GM18511 (cell line): ENCODE results near the gene STXBP1.

Source experiments
- ATAC-seq: cut with Tn5 transposase; IDR thresholded peaks from one replicate; pipeline ENCODE4 v1.9.1; 2021; ENCODE audit warnings: mild to moderate bottlenecking, moderate library complexity; ENCODE audit not compliant: unreplicated experiment

STXBP1 gene

DNA sequence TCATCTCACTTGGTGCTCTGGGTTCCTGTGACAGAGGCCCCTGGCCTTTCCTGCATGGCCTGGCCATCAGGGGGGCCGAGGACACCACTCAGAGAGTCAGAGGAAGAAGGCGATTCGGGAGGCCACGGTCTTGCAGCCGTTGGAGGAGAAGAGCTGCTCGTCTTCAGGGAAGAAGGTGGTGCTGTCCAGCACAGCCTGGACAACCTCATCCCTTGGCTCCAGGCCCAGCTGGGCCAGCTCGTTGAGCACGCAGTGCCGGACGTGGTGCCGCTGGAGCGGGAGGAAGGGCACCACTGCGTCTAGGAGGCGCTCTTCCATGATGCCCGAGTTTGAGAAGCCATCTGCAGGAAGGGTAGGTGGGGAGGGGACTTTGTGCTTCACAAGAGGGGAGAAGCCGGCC, 119.9 kb downstream of the STXBP1 start:
- ATAC-seq: no peak

DNA sequence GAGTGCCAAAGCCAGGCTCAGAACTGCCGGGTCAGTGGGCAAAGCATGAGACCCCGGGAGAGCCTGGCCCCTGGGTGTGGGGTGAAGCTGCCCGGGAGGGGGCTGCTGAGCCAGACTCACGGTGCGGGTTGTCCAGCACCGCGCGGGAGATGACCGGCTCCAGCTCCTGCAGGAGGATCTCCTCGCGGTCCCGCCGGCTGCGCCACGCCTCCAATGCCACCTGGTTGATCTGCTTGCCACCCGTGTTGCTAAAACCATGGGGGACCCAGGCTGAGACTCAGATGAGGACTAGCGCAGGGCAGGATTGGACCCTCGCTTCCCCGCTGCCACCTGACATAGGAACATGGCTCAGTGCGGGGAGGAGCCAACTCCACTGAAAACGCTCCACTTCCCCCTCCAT, 120.4 kb downstream of the STXBP1 start:
- no peak for ATAC-seq

GRCh38 chr9:127733614-127734013, 121.5 kb downstream of the STXBP1 start:
- ATAC-seq: no peak

GRCh38 chr9:127734247-127734746, 122.2 kb downstream of the STXBP1 start:
- ATAC-seq: no peak

DNA sequence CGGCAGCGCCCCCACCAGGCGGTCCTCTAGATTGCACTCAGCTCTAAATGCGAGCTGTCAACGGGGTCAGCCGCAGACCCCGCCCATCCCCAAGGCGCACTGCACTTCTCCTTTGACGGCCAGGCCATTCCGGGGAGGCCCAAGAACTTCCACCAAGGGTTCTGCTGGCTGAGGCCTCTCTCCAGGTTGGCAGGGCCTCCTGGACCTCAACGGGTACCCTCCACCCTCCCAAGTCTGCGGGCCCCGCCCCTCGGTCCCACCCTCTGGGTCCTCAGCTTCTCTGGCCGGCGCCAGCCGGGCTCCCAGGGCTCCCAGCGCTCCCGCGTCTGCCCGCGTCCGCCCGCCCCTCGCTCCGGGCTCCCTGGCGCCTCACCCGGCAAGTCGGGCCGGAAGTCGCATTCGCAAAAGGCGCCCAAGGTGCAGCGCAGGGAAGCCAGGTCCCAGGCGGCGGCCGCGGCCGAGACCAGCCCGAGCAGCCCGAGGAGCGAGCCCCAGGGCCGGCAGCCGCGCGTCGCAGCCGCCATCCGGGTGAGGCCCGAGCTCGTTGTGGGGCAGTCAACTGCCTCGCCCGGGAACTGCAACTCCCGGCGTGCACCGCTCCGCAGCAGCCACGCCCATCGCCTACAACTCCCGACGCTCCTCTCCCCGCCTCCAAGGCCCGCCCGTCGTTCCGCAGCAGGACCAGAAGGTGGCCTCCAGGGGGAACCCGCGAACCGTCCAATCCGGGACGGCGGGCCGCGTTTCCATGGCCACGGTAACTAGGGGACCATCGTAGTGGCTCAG, 122.9 kb downstream of the STXBP1 start, which contains the start of gene TOR2A:
TOR2A (minus strand) TSS at position 548 of the 783 bp plus-strand sequence; CDS start at position 524, 24 bp downstream.
- peak; percentile 86 for ATAC-seq

GRCh38 chr9:127735530-127736185, 123.6 kb downstream of the STXBP1 start:
- ATAC-seq: peak; percentile 14

DNA sequence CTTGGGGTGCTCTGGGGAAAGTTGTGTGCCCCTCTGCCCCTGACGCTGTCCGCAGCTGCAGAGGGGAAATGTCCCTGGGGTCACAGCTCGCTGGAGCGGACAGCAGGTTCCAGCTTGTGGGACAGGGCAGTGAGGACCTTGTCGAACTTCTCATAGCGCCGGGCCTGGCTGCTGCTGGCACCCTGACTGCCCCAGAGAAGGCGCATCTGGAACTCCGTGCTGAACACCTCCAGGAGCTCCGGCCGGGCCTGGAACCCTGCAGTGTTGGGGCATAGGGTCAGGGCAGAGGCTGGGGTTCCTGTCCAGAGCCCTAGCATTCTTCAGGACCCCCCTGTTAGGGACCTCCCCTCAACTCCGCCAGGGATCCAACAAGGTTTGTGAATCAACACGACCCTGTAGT, 126.6 kb downstream of the STXBP1 start:
- ATAC-seq: no peak

GRCh38 chr9:127739614-127740330, 127.7 kb downstream of the STXBP1 start:
- no peak for ATAC-seq

DNA sequence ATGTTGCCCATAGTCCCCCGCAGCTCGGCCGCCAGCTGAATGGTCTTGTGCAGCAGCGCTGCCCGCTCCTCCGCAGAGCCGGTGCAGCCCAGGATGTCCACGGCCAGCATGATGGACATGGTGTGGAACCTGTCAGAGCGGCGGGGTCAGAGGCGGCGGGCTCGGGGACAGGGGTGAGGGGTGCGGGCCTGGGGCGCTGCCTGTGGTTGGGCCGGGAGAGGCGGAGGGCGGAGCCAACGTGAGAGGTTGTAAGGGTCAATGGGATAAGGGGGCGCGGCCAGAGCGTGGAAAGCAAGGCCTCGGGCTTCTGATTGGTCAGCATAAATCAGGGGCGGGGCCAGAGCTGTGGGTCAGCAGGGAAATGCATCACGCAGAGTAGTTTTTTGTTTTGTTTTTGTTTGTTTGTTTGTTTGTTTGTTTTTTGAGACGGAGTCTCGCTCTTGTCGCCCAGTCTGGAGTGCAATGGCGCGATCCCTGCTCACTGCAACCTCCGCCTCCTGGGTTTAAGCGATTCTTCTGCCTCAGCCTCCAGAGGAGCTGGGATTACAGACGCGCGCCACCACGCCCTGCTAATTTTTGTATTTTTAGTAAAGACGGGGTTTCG, 129.9 kb downstream of the STXBP1 start:
- no peak for ATAC-seq
